CD4-positive, CD25-positive, alpha-beta regulatory T cell (primary cell): ENCODE measurements around the gene LMX1A. TPM values are rescaled to one million over a fixed set of nuclear protein-coding genes. Genes with fewer than 3 reads are reported as not detected.

Experiments used
- ATAC-seq, 2 donors: fragments of 150-1000 bp; cut with Tn5 transposase; one replicate each; pipeline ENCODE4 v1.10.0; 2021; ENCODE audit warnings: low read depth in 2 of 2, moderate number of reproducible peaks in 2 of 2, moderate library complexity in 1 of 2
- DNase-seq, 3 donors: peaks; one replicate each; pipeline versions ENCODE4 v3.0.0 to v3.0.0-alpha.2; 2012 to 2022; ENCODE audit warnings: mixed read lengths in 1 of 3
- H3K27ac ChIP-seq: one replicate; pipeline ENCODE4 v1.7.0; 2013; ENCODE audit warnings: mild to moderate bottlenecking, low read length; ENCODE audit not compliant: insufficient read depth, poor library complexity, severe bottlenecking
- H3K27me3 ChIP-seq: one replicate; pipeline ENCODE4 v1.7.0; 2013; ENCODE audit warnings: low read length; ENCODE audit not compliant: control insufficient read depth, insufficient read depth
- H3K36me3 ChIP-seq: one replicate; pipeline ENCODE4 v1.7.0; 2013; ENCODE audit warnings: mild to moderate bottlenecking, low read length, moderate library complexity; ENCODE audit not compliant: control insufficient read depth, insufficient read depth
- H3K4me1 ChIP-seq: 2 replicates; pipeline ENCODE4 v1.7.0; 2013; ENCODE audit warnings: mild to moderate bottlenecking, low read length; ENCODE audit not compliant: insufficient read depth, control insufficient read depth, poor library complexity, severe bottlenecking
- H3K4me3 ChIP-seq: one replicate; pipeline ENCODE4 v1.7.0; 2013; ENCODE audit warnings: low read depth, mild to moderate bottlenecking, low read length, moderate library complexity
- H3K9me3 ChIP-seq, 2 experiments: 1 replicate in 1 of 2; 2 replicates in 1 of 2; pipeline ENCODE4 v1.7.0; 2013; ENCODE audit warnings: low read length in 2 of 2, mild to moderate bottlenecking in 1 of 2, moderate library complexity in 1 of 2; ENCODE audit not compliant: control insufficient read depth in 2 of 2
- H3K27ac Mint-ChIP-seq, 3 donors: one replicate each; pipeline ENCODE4 v1.8.0; 2020 to 2022; ENCODE audit warnings: mild to moderate bottlenecking in 3 of 3, mixed read lengths in 3 of 3, moderate library complexity in 2 of 3
- H3K27me3 Mint-ChIP-seq: one replicate; pipeline ENCODE4 v1.8.0; 2022; ENCODE audit warnings: mild to moderate bottlenecking, mixed read lengths
- H3K36me3 Mint-ChIP-seq: one replicate; pipeline ENCODE4 v1.8.0; 2020; ENCODE audit warnings: mixed read lengths
- H3K4me1 Mint-ChIP-seq, 4 donors: one replicate each; pipeline ENCODE4 v1.8.0; 2020 to 2022; ENCODE audit warnings: mixed read lengths in 4 of 4, mild to moderate bottlenecking in 1 of 4
- H3K4me3 Mint-ChIP-seq, 4 donors: one replicate each; pipeline ENCODE4 v1.8.0; 2020 to 2022; ENCODE audit warnings: mild to moderate bottlenecking in 4 of 4, mixed read lengths in 4 of 4, moderate library complexity in 3 of 4
- H3K9me3 Mint-ChIP-seq, 7 donors: one replicate each; pipeline ENCODE4 v1.8.0; 2020 to 2022; ENCODE audit warnings: mixed read lengths in 7 of 7, mild to moderate bottlenecking in 3 of 7, moderate library complexity in 2 of 7
- polyA plus RNA-seq, 4 donors: library from polyadenylated mRNA; unstranded; fragments of 300-500 nt; fragmentation: Illumina TruSeq; gene quantifications; one replicate each; pipeline ENCODE4 v1.2.3, GENCODE V29; 2021
- total RNA-seq: library from RNA; stranded (reverse); gene quantifications from one replicate; pipeline ENCODE4 v1.2.3, GENCODE V29; 2022

LMX1A gene
- total and polyA plus RNA-seq, 5 donors from 2014 or later, result not detected

DNA sequence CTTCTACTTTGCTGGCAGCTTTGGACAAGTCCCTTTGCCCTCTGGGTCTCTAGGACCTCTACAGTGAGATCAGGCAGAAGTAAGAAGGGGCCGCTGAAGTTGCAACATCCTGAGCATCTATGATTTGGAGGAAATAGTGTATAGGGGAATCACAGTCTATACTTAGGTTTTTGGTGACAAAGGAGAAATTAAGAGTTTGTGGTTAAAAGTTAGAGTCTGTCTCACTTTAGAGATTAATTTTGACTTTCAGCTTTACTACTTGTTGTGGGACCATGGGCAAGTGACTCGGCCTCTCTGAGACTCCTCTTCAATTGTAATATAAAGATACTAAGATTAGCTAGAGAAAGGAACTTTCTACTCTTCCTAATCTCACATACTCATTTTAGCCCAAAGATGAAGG is 33.1 kb upstream of the LMX1A start:
- Mint-ChIP-seq H3K4me3 (no peak overlapping the region), H3K9me3 (peaks cover 0 to 2% (median 0%) of the 10 kb centered on the region in 7 donors), H3K27ac (no peak overlapping the region), H3K36me3 (no peaks in the 10 kb centered on the region), H3K4me1 (peaks cover 8 to 18% (median 11%) of the 10 kb centered on the region in 4 donors), H3K27me3 (peaks cover 75% of the 10 kb centered on the region)
- no peak for ATAC-seq
- Histone ChIP-seq H3K4me3 (no peak overlapping the region), H3K9me3 (no peaks in the 10 kb centered on the region), H3K4me1 (peaks cover 15% of the 10 kb centered on the region), H3K27me3 (peaks cover 57% of the 10 kb centered on the region), H3K27ac (no peak overlapping the region), H3K36me3 (no peaks in the 10 kb centered on the region)
- DNase-seq, result no peak

DNA sequence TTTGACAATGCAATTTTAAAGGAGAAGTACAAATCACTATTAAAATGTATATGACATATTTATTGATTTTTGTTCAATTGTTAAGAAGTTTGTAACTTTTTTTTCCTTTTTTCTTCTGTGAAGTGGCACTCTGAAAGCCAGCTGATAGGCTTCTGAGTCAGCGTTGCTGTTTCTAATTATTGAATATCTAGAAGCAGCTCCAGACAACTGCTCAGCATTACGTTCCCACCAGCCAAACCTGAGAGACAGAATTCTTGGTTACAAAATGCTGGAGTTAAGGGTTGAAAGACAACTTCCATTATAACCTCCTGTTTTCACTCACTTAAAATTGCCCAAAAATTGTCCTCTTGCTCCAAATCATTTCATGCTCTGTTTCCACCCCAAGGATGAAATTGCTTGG is 31.4 kb upstream of the LMX1A start:
- Histone ChIP-seq H3K36me3 (no peaks in the 10 kb centered on the region), H3K27me3 (peaks cover 56% of the 10 kb centered on the region), H3K27ac (no peak overlapping the region), H3K4me3 (no peak overlapping the region), H3K4me1 (peaks cover 8% of the 10 kb centered on the region), H3K9me3 (no peaks in the 10 kb centered on the region)
- Mint-ChIP-seq H3K36me3 (no peaks in the 10 kb centered on the region), H3K27me3 (peaks cover 67% of the 10 kb centered on the region), H3K4me3 (no peak overlapping the region), H3K9me3 (peaks cover 0 to 2% (median 0%) of the 10 kb centered on the region in 7 donors), H3K4me1 (peaks cover 2 to 7% (median 4%) of the 10 kb centered on the region in 4 donors), H3K27ac (no peak overlapping the region)
- ATAC-seq, result no peak
- DNase-seq, result no peak

DNA sequence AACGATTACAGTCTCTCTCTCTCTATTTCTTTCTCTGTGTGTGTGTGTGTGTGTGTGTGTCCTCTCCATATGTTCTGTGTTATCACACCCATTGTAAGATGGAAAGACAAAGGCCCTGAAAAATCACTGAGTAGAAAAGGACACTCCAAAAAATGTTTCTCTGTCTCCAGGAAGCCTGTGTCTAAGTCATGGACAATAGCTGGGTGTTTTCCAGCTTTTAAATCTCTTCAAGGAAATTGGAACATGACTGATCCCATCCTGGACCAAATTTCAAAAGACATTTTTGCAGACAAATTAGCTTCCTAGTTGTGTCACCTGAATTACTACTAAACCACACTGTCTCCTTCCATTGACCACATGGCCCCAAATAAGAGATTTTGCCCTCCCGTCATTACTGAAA is 31.0 kb upstream of the LMX1A start:
- Mint-ChIP-seq H3K9me3 (peaks cover 0 to 2% (median 0%) of the 10 kb centered on the region in 7 donors), H3K27me3 (peaks cover 62% of the 10 kb centered on the region), H3K4me1 (peaks cover 0 to 3% (median 0%) of the 10 kb centered on the region in 4 donors), H3K36me3 (no peaks in the 10 kb centered on the region), H3K27ac (no peak overlapping the region), H3K4me3 (no peak overlapping the region)
- Histone ChIP-seq H3K4me1 (peaks cover 3% of the 10 kb centered on the region), H3K27ac (no peak overlapping the region), H3K27me3 (peaks cover 55% of the 10 kb centered on the region), H3K4me3 (no peak overlapping the region), H3K9me3 (no peaks in the 10 kb centered on the region), H3K36me3 (no peaks in the 10 kb centered on the region)
- DNase-seq (no peak), ATAC-seq (no peak)

DNA sequence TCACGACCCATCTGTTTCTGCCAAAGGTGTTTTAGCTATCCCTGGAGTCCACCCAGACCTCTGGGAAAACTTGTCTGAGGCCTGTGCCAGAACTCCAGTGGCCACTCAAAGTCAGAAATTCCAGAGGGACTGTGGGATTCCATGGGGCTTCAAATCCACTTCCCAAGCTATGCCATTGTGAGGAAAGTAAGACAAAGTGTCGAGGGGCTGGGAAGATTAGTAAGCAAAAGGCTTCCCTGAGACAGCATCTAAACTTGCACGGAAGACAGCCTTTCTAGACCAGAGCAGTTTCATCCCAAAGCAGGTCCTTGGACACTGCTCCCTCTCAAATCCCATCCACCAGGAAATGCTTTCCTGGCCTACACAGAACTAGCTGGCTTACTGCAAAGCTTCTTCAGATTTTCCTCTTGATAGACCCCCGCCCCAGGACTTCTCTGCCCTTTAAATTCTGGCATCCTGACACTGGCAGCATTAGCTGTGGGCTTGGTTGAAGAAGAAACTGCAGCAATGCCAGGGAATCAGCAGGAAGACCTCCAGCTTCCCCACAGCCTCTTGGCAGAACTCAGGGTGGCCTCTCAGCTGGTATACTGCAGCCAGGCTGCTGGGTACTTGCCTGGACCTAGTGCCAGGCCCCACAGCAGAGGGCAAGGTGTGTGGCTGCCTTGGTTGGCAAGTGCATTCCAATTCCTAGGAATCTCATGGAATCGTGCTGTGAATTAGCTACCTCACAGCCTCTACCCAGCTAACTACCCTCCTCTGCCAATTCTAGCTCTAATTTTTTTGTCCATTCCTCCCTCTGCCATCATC is 27.3 kb upstream of the LMX1A start:
- Mint-ChIP-seq H3K27ac (no peak overlapping the region), H3K4me1 (no peaks in the 10 kb centered on the region), H3K9me3 (no peaks in the 10 kb centered on the region), H3K36me3 (no peaks in the 10 kb centered on the region), H3K4me3 (no peak overlapping the region), H3K27me3 (peaks cover 51% of the 10 kb centered on the region)
- H3K27me3 ChIP-seq, result peaks cover 39% of the 10 kb centered on the region
- ATAC-seq, result no peak
- H3K36me3 ChIP-seq, result no peaks in the 10 kb centered on the region
- H3K9me3 ChIP-seq, result no peaks in the 10 kb centered on the region
- DNase-seq, result no peak
- H3K4me1 ChIP-seq, result no peaks in the 10 kb centered on the region
- no peak overlapping the region for H3K4me3 ChIP-seq
- H3K27ac ChIP-seq, result no peak overlapping the region

DNA sequence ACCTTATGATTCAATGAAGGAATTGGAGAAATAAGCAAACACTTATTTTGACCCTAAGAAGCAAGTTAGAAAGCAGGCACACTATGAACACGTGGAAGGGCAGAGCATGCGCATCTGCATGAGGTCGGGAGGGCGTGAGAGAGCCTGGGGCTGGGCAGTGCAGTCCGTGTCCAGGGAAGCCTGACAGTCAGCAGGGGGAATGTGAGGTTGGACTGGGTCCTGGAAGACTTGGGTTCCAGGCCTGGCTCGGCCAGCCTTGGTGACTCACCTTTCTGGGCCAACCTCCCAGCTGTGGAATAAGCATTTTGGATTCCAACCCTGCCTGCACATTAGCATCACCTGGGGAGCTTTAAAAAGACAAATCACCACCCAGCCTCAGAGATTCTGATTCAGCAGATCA is 26.6 kb upstream of the LMX1A start:
- peaks cover 32% of the 10 kb centered on the region for H3K27me3 ChIP-seq
- H3K36me3 ChIP-seq, result no peaks in the 10 kb centered on the region
- Mint-ChIP-seq H3K9me3 (no peaks in the 10 kb centered on the region), H3K4me1 (no peaks in the 10 kb centered on the region), H3K27me3 (peaks cover 55% of the 10 kb centered on the region), H3K4me3 (no peak overlapping the region), H3K27ac (no peak overlapping the region), H3K36me3 (no peaks in the 10 kb centered on the region)
- no peaks in the 10 kb centered on the region for H3K9me3 ChIP-seq
- H3K4me3 ChIP-seq, result no peak overlapping the region
- no peak overlapping the region for H3K27ac ChIP-seq
- no peak for DNase-seq
- no peak for ATAC-seq
- no peaks in the 10 kb centered on the region for H3K4me1 ChIP-seq

DNA sequence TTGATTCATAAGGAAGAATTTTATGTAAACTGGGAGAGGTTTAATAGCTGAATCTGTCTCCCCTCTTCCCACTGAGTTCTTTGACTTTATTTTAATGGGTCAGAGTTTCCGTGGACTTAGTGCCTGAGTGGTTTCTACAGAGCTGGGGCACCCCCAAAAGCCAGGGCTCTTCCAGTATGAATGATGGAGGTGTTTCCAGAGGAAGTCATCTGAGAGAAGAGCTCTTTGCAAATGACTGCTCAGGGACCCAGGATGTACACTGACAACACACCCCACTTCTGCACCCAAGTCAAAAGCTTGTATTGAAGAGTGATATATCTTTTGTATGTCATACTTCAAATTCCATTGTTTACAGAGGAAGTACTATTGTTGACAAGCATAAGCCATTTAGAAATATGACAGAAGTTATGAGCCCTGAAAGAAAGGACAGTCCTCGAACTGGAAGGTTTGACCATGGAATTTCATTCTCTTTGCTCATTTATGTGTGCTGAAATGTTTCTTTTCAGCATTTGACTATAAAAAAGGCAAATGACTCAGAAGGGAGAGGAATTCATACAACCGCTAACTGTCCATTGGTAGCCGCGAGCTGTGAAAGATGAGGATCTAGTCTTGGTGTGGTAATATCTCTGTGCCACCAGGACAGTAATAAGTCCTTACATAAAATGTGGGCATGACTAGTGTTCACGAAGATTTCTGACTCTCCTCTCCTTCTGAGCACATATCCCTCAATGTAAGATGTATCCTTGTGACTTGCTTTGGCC is 25.4 kb upstream of the LMX1A start:
- Mint-ChIP-seq H3K27me3 (peaks cover 56% of the 10 kb centered on the region), H3K27ac (no peak overlapping the region), H3K4me3 (no peak overlapping the region), H3K9me3 (peaks cover 0 to 1% (median 0%) of the 10 kb centered on the region in 7 donors), H3K36me3 (no peaks in the 10 kb centered on the region), H3K4me1 (peaks cover 3 to 4% (median 4%) of the 10 kb centered on the region in 4 donors)
- DNase-seq, result no peak
- Histone ChIP-seq H3K27me3 (peaks cover 21% of the 10 kb centered on the region), H3K9me3 (no peaks in the 10 kb centered on the region), H3K4me1 (no peaks in the 10 kb centered on the region), H3K27ac (no peak overlapping the region), H3K36me3 (no peaks in the 10 kb centered on the region), H3K4me3 (no peak overlapping the region)
- ATAC-seq, result no peak

DNA sequence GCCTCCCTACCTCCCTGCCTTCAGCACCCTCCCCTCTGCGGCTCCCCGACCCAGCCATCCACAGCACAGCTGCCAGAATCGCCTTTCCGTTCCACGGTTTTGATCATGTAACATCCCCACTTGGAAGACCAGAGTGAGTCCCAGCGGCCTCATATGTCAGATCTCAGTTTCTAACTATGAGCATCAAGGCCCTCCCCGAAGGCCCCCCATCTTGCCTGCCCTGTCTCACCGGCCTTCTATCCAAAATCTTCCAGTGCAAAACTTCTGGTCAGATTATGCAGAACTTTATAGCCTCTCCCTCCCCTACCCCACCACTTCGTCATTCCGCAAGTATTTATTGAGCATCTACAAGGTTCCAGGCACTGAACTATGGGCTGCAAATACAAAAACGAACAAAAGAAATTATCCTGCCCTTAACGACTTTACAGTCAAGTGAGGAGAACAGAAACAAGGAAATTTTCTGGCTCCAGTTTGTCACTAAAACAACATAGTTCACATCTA is 20.3 kb upstream of the LMX1A start:
- no peak for ATAC-seq
- peaks cover 0 to 4% (median 0%) of the 10 kb centered on the region in 7 donors for H3K9me3 Mint-ChIP-seq

More for the DNA sequence above, 20.3 kb upstream of the LMX1A start:
- H3K4me1 Mint-ChIP-seq, result peaks cover 6 to 16% (median 13%) of the 10 kb centered on the region in 4 donors
- no peaks in the 10 kb centered on the region for H3K36me3 ChIP-seq
- H3K27me3 Mint-ChIP-seq, result peaks cover 73% of the 10 kb centered on the region
- H3K27ac ChIP-seq, result no peak overlapping the region
- no peaks in the 10 kb centered on the region for H3K9me3 ChIP-seq
- H3K4me3 Mint-ChIP-seq, result peak overlapping the region; percentile 57 to 80 (median 66)
- no peak overlapping the region for H3K27ac Mint-ChIP-seq
- no peak overlapping the region for H3K4me3 ChIP-seq
- H3K27me3 ChIP-seq, result peaks cover 40% of the 10 kb centered on the region
- H3K4me1 ChIP-seq, result peaks cover 14% of the 10 kb centered on the region
- H3K36me3 Mint-ChIP-seq, result no peaks in the 10 kb centered on the region
- no peak for DNase-seq
